Kidney (tissue), 14 donors: ENCODE results near the gene CENPE. TPM values are rescaled to one million over a fixed set of nuclear protein-coding genes. Genes with fewer than 3 reads are reported as not detected.

ENCODE experiments used
- DNase-seq, 5 donors: peaks; one replicate each; pipeline ENCODE4 v3.0.0-alpha.2; 2013 to 2020
- FAIRE-seq: peaks from 2 replicates; lab custom pipeline; 2012; peaks lifted over from hg19 to GRCh38; lab: Jason Lieb, UNC
- H3K27ac ChIP-seq, 2 donors: one replicate each; pipeline ENCODE4 v1.7.0; 2013; ENCODE audit warnings: low read depth in 2 of 2, low read length in 2 of 2, inconsistent platforms in 1 of 2
- H3K27me3 ChIP-seq: one replicate; pipeline ENCODE4 v1.7.1; 2013; ENCODE audit warnings: low read length, inconsistent platforms; ENCODE audit not compliant: control insufficient read depth, insufficient read depth
- H3K36me3 ChIP-seq, 3 donors: one replicate each; pipeline versions ENCODE4 v1.7.0 to v1.7.1; 2013; ENCODE audit warnings: low read length in 3 of 3, control low read depth in 1 of 3, inconsistent platforms in 1 of 3; ENCODE audit not compliant: insufficient read depth in 3 of 3, control insufficient read depth in 2 of 3
- H3K4me1 ChIP-seq, 3 donors: one replicate each; pipeline versions ENCODE4 v1.7.0 to v1.7.1; 2013; ENCODE audit warnings: low read length in 3 of 3, inconsistent platforms in 1 of 3, low read depth in 1 of 3; ENCODE audit not compliant: control insufficient read depth in 2 of 3, insufficient read depth in 2 of 3
- H3K4me3 ChIP-seq, 3 donors: one replicate each; pipeline versions ENCODE4 v1.7.0 to v1.8.1; 2013; ENCODE audit warnings: low read length in 3 of 3, control low read depth in 1 of 3, inconsistent platforms in 1 of 3
- H3K9ac ChIP-seq, 3 donors: one replicate each; pipeline versions ENCODE4 v1.7.0 to v1.7.1; 2013; ENCODE audit warnings: low read length in 3 of 3, control low read depth in 1 of 3, inconsistent platforms in 1 of 3
- H3K9me3 ChIP-seq, 3 donors: one replicate each; pipeline versions ENCODE4 v1.7.0 to v1.7.1; 2013; ENCODE audit warnings: low read length in 3 of 3, control low read depth in 1 of 3, inconsistent platforms in 1 of 3; ENCODE audit not compliant: control insufficient read depth in 2 of 3, insufficient read depth in 1 of 3
- CTCF ChIP-seq: IDR thresholded peaks from 3 replicates; pipeline ENCODE4 v1.5.1; 2012; ENCODE audit warnings: mild to moderate bottlenecking, moderate library complexity, borderline replicate concordance; ENCODE audit not compliant: insufficient read depth; ENCODE audit errors: extremely low read depth
- intact Hi-C: fragments of 100-400 bp; cut with DNase I; formaldehyde crosslinking; loops from one replicate; pipeline ENCODE4 v1.11.1; 2022
- polyA plus RNA-seq: library from polyadenylated mRNA; stranded (reverse); fragments of 350-450 nt; fragmentation: Illumina TruSeq; extraction: RNeasy Lipid Tissue Mini Kit (QIAGEN cat#74804); gene quantifications from one replicate; pipeline ENCODE4 v1.2.3, GENCODE V29; 2014; ENCODE audit warnings: low read depth, low replicate concordance; ENCODE audit not compliant: insufficient read depth
- total RNA-seq: library from RNA; stranded (reverse); fragmentation: NEBNext Ultra II Directional; extraction: Animal tissue kit (Norgen Biotek cat#: 25700); gene quantifications from one replicate; pipeline ENCODE4 v1.2.1, GENCODE V29; 2021
- donor health status: control.
- donor health status: control.
- donor health status: control.
- donor health status: control.
- donor health status: control.
- donor health status: DM: yes; HTN: yes; CAD: no.
- donor health status: Normal renal cell carcinoma (clear cell type).

The CENPE gene
- total and polyA plus RNA-seq, 2 donors from 2014 or later, result 0.32 to 2.5 TPM

GRCh38 chr4:103079621-103080020 lies 118.5 kb downstream of the CENPE start:
- intact Hi-C loops, result no loop called here
- Histone ChIP-seq H3K27ac (no peak overlapping the region), H3K4me3 (no peak overlapping the region), H3K36me3 (peaks cover 3 to 19% (median 15%) of the 10 kb centered on the region in 3 donors), H3K9ac (no peak overlapping the region), H3K27me3 (no peaks in the 10 kb centered on the region), H3K4me1 (peaks cover 0 to 5% (median 0%) of the 10 kb centered on the region in 3 donors), H3K9me3 (no peaks in the 10 kb centered on the region)
- FAIRE-seq (no peak), DNase-seq (no peak)
- no peak for TF ChIP-seq CTCF

- peak within 1 kb of the TSS; percentile 51 to 68 (median 53) for H3K4me3 ChIP-seq
- peak within 1 kb of the TSS; percentile 34 to 77 (median 65) for H3K9ac ChIP-seq
- no peak for TF ChIP-seq CTCF
- H3K27ac ChIP-seq, result peak within 1 kb of the TSS in 1 of 2 donors; percentile 65
- intact Hi-C loops, result no loop called here
- H3K36me3 ChIP-seq, result peaks cover 0 to 13% (median 12%) of the 10 kb centered on the region in 3 donors
- no peaks in the 10 kb centered on the region for H3K27me3 ChIP-seq
- FAIRE-seq (no peak), DNase-seq (no peak)
- H3K9me3 ChIP-seq, result no peaks in the 10 kb centered on the region
- H3K4me1 ChIP-seq, result peaks cover 0 to 5% (median 0%) of the 10 kb centered on the region in 3 donors
Measured at GRCh38 chr4:103076747-103077347, 121.3 kb downstream of the CENPE start, which contains the start of gene SLC9B2. Gene SLC9B2 (minus strand): TSS chr4:103076761. CDS start chr4:103067550, 9,211 bp downstream.

DNA sequence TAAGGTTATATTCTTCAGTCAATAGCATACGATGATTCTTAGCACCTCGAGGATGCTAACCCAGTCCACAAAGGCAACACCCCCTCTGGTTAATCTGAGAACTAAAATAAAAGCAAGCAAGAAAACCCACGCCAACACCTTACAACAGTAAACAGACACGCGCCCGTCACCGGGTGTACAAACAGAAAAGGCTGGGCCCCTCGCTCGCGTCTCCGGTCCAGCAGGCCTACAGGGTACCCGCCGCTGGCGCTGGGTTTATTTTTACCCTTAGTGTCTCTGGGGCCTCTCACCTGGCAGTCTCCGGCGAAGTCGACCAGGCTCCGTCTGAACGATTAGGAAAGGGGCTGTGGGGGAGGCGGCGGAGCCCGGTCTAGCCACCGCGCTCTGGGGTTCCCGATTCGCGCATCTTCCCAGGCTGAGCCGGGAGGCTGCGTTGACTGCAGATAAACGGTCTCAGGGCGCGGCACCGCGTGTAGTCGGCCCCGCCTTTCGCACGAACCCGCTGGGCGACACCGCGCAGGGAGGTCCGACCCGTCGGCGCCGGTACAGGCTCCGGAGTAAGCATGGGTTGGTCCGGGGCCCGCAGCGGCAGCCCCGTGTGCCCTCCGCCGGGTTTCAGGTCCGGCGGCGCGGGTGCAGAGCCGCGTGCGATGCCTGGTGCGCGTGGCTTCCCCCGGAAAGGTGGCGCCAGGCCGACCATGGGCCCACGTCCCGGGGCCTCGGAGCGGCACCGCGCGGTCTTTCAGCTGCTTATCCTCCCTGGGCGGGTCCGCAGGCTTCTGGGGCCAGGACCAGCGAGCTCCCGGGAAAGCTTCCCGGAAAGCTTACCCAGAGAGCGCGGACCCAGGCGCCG lies 122.0 kb downstream of the CENPE start:
- intact Hi-C loops, result no loop called here
- H3K4me1 ChIP-seq, result peaks cover 0 to 5% (median 0%) of the 10 kb centered on the region in 3 donors
- FAIRE-seq (no peak), DNase-seq (peak; percentile 63 to 88 (median 73))
- peak overlapping the region; percentile 51 to 68 (median 53) for H3K4me3 ChIP-seq
- peak overlapping the region in 1 of 2 donors; percentile 65 for H3K27ac ChIP-seq
- H3K27me3 ChIP-seq, result no peaks in the 10 kb centered on the region
- peak overlapping the region; percentile 23 to 77 (median 65) for H3K9ac ChIP-seq
- H3K9me3 ChIP-seq, result no peaks in the 10 kb centered on the region
- peaks cover 0 to 13% (median 9%) of the 10 kb centered on the region in 3 donors for H3K36me3 ChIP-seq
- TF ChIP-seq CTCF, result no peak
